Osteocyte (in vitro differentiated cells): ENCODE measurements around the gene PHF20. TPM values are rescaled to one million over a fixed set of nuclear protein-coding genes. Genes with fewer than 3 reads are reported as not detected.
"Not testable (repeated sequence)": the region's sequence is repeated elsewhere in the genome, so short reads cannot be mapped to it uniquely, and the experiment has no call there.

Source experiments
- DNase-seq: peaks from one replicate; pipeline ENCODE4 v3.0.0; 2021; ENCODE audit warnings: mixed read lengths; ENCODE audit not compliant: unreplicated experiment; ENCODE audit errors: extremely low spot score
- H3K27ac Mint-ChIP-seq: one replicate; pipeline ENCODE4 v1.8.0; 2021; ENCODE audit warnings: mild to moderate bottlenecking, mixed read lengths; ENCODE audit not compliant: unreplicated experiment
- H3K27me3 Mint-ChIP-seq: one replicate; pipeline ENCODE4 v1.8.0; 2021; ENCODE audit warnings: mixed read lengths; ENCODE audit not compliant: unreplicated experiment
- H3K36me3 Mint-ChIP-seq: one replicate; pipeline ENCODE4 v1.8.0; 2021; ENCODE audit warnings: mixed read lengths; ENCODE audit not compliant: unreplicated experiment
- H3K4me1 Mint-ChIP-seq: one replicate; pipeline ENCODE4 v1.8.0; 2021; ENCODE audit warnings: mixed read lengths; ENCODE audit not compliant: unreplicated experiment
- H3K4me3 Mint-ChIP-seq: one replicate; pipeline ENCODE4 v1.8.0; 2021; ENCODE audit warnings: mild to moderate bottlenecking, moderate library complexity, mixed read lengths; ENCODE audit not compliant: unreplicated experiment
- H3K9me3 Mint-ChIP-seq: one replicate; pipeline ENCODE4 v1.8.0; 2021; ENCODE audit warnings: mixed read lengths; ENCODE audit not compliant: unreplicated experiment
- total RNA-seq: library from RNA; stranded (reverse); gene quantifications from 2 replicates; pipeline ENCODE4 v1.2.1, GENCODE V29; 2021
- TF ChIP-seq, protein P1 (sequence below): fragments of 200-600 bp; sonication (generic); IDR thresholded peaks from 2 replicates; pipeline ENCODE4 v1.5.0; 2021; ENCODE audit warnings: antibody characterized with exemption, mild to moderate bottlenecking, moderate library complexity

Gene PHF20
- total RNA-seq, 1 donor from 2014 or later, result 38.1 TPM

DNA sequence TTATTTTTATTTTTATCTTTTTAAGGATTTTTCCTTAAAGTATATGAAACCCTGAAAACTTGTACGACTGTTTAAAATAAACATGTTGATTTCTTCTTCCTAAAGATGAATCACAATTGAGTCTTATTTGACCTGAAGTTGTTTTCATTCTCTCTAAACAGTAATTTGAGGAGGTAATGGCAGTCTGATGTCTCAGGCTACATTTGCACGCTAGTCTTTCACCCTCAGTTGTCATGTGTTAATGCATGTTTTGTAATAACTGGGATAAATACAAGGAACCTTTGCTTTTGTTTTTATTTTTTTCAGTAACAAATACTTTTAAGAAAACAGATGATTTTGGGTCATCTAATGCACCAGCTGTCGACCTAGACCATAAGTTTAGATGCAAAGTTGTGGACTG lies 127.2 kb downstream of the PHF20 start:
- H3K27me3 Mint-ChIP-seq, result no peaks in the 10 kb centered on the region
- TF ChIP-seq, protein P1, sequence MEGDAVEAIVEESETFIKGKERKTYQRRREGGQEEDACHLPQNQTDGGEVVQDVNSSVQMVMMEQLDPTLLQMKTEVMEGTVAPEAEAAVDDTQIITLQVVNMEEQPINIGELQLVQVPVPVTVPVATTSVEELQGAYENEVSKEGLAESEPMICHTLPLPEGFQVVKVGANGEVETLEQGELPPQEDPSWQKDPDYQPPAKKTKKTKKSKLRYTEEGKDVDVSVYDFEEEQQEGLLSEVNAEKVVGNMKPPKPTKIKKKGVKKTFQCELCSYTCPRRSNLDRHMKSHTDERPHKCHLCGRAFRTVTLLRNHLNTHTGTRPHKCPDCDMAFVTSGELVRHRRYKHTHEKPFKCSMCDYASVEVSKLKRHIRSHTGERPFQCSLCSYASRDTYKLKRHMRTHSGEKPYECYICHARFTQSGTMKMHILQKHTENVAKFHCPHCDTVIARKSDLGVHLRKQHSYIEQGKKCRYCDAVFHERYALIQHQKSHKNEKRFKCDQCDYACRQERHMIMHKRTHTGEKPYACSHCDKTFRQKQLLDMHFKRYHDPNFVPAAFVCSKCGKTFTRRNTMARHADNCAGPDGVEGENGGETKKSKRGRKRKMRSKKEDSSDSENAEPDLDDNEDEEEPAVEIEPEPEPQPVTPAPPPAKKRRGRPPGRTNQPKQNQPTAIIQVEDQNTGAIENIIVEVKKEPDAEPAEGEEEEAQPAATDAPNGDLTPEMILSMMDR, result no peak
- DNase-seq, result no peak
- H3K4me3 Mint-ChIP-seq, result no peak overlapping the region
- peaks cover 9% of the 10 kb centered on the region for H3K36me3 Mint-ChIP-seq
- peaks cover 13% of the 10 kb centered on the region for H3K4me1 Mint-ChIP-seq
- no peaks in the 10 kb centered on the region for H3K9me3 Mint-ChIP-seq
- H3K27ac Mint-ChIP-seq, result no peak overlapping the region

GRCh38 chr20:35901230-35901629 lies 129.4 kb downstream of the PHF20 start:
- not testable (repeated sequence) for H3K9me3 Mint-ChIP-seq, DNase-seq, H3K36me3 Mint-ChIP-seq, H3K27me3 Mint-ChIP-seq, H3K4me3 Mint-ChIP-seq
- H3K4me1 Mint-ChIP-seq, result peaks cover 13% of the 10 kb centered on the region
- H3K27ac Mint-ChIP-seq, result peak overlapping the region; percentile 73

DNA sequence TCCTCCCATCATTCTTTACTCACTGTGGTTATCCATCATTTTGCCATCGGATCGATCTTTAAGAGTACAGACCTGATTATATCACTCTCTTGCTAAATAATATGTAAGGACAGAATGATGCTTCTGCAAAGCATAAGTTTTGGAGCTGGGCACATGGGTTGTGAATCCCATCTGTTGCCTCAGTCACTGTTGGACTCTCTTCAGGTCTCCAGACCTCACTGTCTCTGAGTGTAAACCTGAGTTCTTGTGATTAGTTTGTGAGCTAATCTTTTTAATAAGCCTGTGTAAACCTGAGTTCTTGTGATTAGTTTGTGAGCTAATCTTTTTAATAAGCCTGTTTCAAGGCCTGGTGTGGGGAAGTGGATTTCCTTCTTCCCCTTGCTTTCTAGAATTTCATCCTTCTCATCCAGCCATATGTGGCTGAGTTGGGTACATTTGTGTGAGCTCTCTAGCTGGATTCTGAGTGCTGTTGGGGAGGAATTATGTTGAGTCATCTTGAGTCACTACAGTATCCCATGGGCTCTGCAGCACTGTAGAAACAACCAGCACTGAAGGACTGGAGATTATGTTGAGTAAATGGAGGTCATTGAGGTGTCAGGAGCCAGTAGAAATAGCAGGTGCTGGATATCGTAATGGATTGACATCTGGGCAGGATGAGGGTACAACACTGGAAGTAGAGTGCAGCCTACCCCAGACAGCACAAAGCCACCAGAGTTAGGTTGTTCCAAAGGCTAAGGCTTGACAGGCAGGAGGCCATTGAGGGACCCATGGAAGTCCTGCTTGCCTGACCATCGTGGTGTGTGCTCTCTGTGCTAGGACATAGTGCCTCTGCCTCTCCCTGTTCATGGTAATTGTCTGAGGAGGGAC lies 130.1 kb downstream of the PHF20 start:
- peaks cover 13% of the 10 kb centered on the region for H3K4me1 Mint-ChIP-seq
- DNase-seq, result no peak
- TF ChIP-seq, protein P1, result no peak
- H3K36me3 Mint-ChIP-seq, result peaks cover 13% of the 10 kb centered on the region
- H3K9me3 Mint-ChIP-seq, result no peaks in the 10 kb centered on the region
- peak overlapping the region; percentile 73 for H3K27ac Mint-ChIP-seq
- no peak overlapping the region for H3K4me3 Mint-ChIP-seq
- H3K27me3 Mint-ChIP-seq, result no peaks in the 10 kb centered on the region

DNA sequence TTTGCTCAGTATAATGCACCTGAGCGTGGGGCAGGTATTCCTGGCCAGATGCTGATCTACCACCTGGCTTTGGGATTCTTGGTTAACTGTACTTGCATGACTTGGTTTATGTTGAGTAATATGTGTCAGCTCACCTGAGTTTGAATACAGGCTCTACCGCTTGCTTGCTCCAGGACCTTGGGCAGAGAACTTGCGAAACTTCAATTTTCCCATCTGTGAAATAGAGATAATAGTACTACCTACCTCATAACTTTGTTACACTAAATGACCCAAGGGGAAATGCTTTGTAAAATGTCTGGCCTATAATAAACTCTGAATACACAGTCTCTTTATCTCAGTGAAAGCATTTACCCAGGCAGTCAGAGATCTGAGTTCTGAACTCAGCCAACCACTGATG lies 130.7 kb downstream of the PHF20 start:
- TF ChIP-seq, protein P1, result no peak
- Mint-ChIP-seq H3K27ac (peak overlapping the region; percentile 73), H3K4me1 (peaks cover 13% of the 10 kb centered on the region), H3K9me3 (no peaks in the 10 kb centered on the region), H3K4me3 (no peak overlapping the region), H3K27me3 (no peaks in the 10 kb centered on the region), H3K36me3 (peaks cover 13% of the 10 kb centered on the region)
- no peak for DNase-seq

- peaks cover 19% of the 10 kb centered on the region for H3K36me3 Mint-ChIP-seq
- H3K27ac Mint-ChIP-seq, result no peak overlapping the region
- TF ChIP-seq, protein P1, result no peak
- DNase-seq, result no peak
- no peaks in the 10 kb centered on the region for H3K9me3 Mint-ChIP-seq
- H3K4me3 Mint-ChIP-seq, result no peak overlapping the region
- peaks cover 13% of the 10 kb centered on the region for H3K4me1 Mint-ChIP-seq
- H3K27me3 Mint-ChIP-seq, result no peaks in the 10 kb centered on the region
Measured at GRCh38 chr20:35903843-35904242, 132.0 kb downstream of the PHF20 start.
